Renal cortical epithelial cell (primary cell): ENCODE results near the gene ITPR1. TPM values are rescaled to one million over a fixed set of nuclear protein-coding genes. Genes with fewer than 3 reads are reported as not detected.

Source experiments
- DNase-seq: peaks from one replicate; pipeline ENCODE4 v3.0.0-alpha.2; 2011; ENCODE audit warnings: low read depth
- total RNA-seq: library from RNA; depleted of rRNA; stranded (reverse); fragments of >200 nt; gene quantifications from 2 replicates; pipeline ENCODE4 v1.2.3, GENCODE V29; 2014

Gene ITPR1
- total RNA-seq, 1 donor from 2014 or later: 30.0 TPM

GRCh38 chr3:4807381-4808280 is 314.5 kb downstream of the ITPR1 start:
- DNase-seq: no peak

- DNase-seq: peak; percentile 3
Observed at GRCh38 chr3:4808637-4809036, 315.5 kb downstream of the ITPR1 start.

- DNase-seq: peak; percentile 65
Observed at GRCh38 chr3:4809922-4810321, 316.8 kb downstream of the ITPR1 start.

GRCh38 chr3:4812591-4812990 is 319.4 kb downstream of the ITPR1 start:
- no peak for DNase-seq

- DNase-seq: no peak
Observed at GRCh38 chr3:4813909-4814304, 320.8 kb downstream of the ITPR1 start.

GRCh38 chr3:4814305-4814903 is 321.3 kb downstream of the ITPR1 start:
- no peak for DNase-seq

- DNase-seq: no peak
Observed at GRCh38 chr3:4814904-4815574, 321.9 kb downstream of the ITPR1 start.

- no peak for DNase-seq
Observed at GRCh38 chr3:4816306-4816705, 323.2 kb downstream of the ITPR1 start.

- no peak for DNase-seq
Observed at GRCh38 chr3:4816718-4817117, 323.6 kb downstream of the ITPR1 start.

GRCh38 chr3:4817128-4817527 is 324.0 kb downstream of the ITPR1 start:
- DNase-seq: no peak

- no peak for DNase-seq
Observed at GRCh38 chr3:4818164-4818563, 325.0 kb downstream of the ITPR1 start.

GRCh38 chr3:4818986-4819693 is 326.0 kb downstream of the ITPR1 start:
- DNase-seq: no peak

GRCh38 chr3:4819746-4820145 is 326.6 kb downstream of the ITPR1 start:
- no peak for DNase-seq

- DNase-seq: no peak
Observed at GRCh38 chr3:4820296-4821121, 327.4 kb downstream of the ITPR1 start.

GRCh38 chr3:4821338-4821737 is 328.2 kb downstream of the ITPR1 start:
- peak; percentile 84 for DNase-seq

GRCh38 chr3:4821975-4822374 is 328.8 kb downstream of the ITPR1 start:
- DNase-seq: no peak

GRCh38 chr3:4822568-4822967 is 329.4 kb downstream of the ITPR1 start:
- DNase-seq: no peak

GRCh38 chr3:4823385-4823784 is 330.2 kb downstream of the ITPR1 start:
- no peak for DNase-seq

GRCh38 chr3:4823986-4824925 is 331.1 kb downstream of the ITPR1 start:
- DNase-seq: no peak

- peak; percentile 90 for DNase-seq
Observed at GRCh38 chr3:4824926-4825325, 331.8 kb downstream of the ITPR1 start.
